ENCODE measurements around the gene FOXP2.

FOXP2 gene

GRCh38 chr7:114659409-114660125 lies 245.0 kb downstream of the FOXP2 start:
- H3K4me3 Mint-ChIP-seq, result no peak overlapping the region
- no peaks in the 10 kb centered on the region for H3K9me3 Mint-ChIP-seq
- H3K27me3 Mint-ChIP-seq, result no peaks in the 10 kb centered on the region
- no peak overlapping the region for H3K27ac Mint-ChIP-seq
- H3K4me1 Mint-ChIP-seq (ENCODE audit: low read depth), result no peaks in the 10 kb centered on the region
- no peaks in the 10 kb centered on the region for H3K36me3 Mint-ChIP-seq (ENCODE audit: low read depth)

- Mint-ChIP-seq H3K4me3 (no peak overlapping the region), H3K27ac (no peak overlapping the region), H3K36me3 (ENCODE audit: low read depth) (no peaks in the 10 kb centered on the region)
These were observed 245.5 kb downstream of the FOXP2 start for GRCh38 chr7:114660126-114660486.

GRCh38 chr7:114660753-114661152 lies 246.1 kb downstream of the FOXP2 start:
- H3K27me3 Mint-ChIP-seq, result no peaks in the 10 kb centered on the region
- no peaks in the 10 kb centered on the region for H3K36me3 Mint-ChIP-seq (ENCODE audit: low read depth)
- H3K4me3 Mint-ChIP-seq, result no peak overlapping the region
- no peaks in the 10 kb centered on the region for H3K9me3 Mint-ChIP-seq
- H3K27ac Mint-ChIP-seq, result no peak overlapping the region
- no peaks in the 10 kb centered on the region for H3K4me1 Mint-ChIP-seq (ENCODE audit: low read depth)

More at GRCh38 chr7:114660126-114660486, 245.5 kb downstream of the FOXP2 start:
- Mint-ChIP-seq H3K27me3 (no peaks in the 10 kb centered on the region), H3K4me1 (ENCODE audit: low read depth) (no peaks in the 10 kb centered on the region), H3K9me3 (no peaks in the 10 kb centered on the region)

GRCh38 chr7:114662002-114662677 lies 247.5 kb downstream of the FOXP2 start:
- Mint-ChIP-seq H3K4me1 (ENCODE audit: low read depth) (no peaks in the 10 kb centered on the region), H3K9me3 (no peaks in the 10 kb centered on the region), H3K36me3 (ENCODE audit: low read depth) (no peaks in the 10 kb centered on the region), H3K4me3 (no peak overlapping the region), H3K27ac (no peak overlapping the region), H3K27me3 (no peaks in the 10 kb centered on the region)

DNA sequence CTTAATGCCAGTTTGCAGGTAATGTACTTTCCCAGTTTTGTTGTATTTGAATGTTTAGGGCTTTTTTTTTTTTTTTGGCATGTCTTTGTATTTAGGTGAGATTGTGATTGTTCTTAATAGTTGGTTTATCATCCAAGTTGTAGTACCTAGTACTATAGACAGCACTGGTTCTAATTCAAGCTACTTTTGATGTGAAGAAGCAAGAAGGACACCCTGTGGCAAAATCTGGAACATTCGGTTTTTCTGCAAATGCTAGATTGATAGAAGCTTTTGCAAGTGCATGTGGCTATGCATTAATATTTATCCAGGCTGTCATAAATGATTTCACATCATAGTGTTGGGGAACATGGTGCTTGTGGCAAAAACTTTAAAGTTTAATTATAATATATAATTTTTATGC lies 248.9 kb downstream of the FOXP2 start:
- Mint-ChIP-seq H3K27me3 (no peaks in the 10 kb centered on the region), H3K9me3 (no peaks in the 10 kb centered on the region), H3K4me1 (ENCODE audit: low read depth) (no peaks in the 10 kb centered on the region), H3K4me3 (no peak overlapping the region), H3K36me3 (ENCODE audit: low read depth) (no peaks in the 10 kb centered on the region), H3K27ac (no peak overlapping the region)

GRCh38 chr7:114670676-114671075 lies 256.1 kb downstream of the FOXP2 start:
- Mint-ChIP-seq H3K9me3 (no peaks in the 10 kb centered on the region), H3K27ac (no peak overlapping the region), H3K27me3 (no peaks in the 10 kb centered on the region), H3K36me3 (ENCODE audit: low read depth) (no peaks in the 10 kb centered on the region), H3K4me1 (ENCODE audit: low read depth) (no peaks in the 10 kb centered on the region), H3K4me3 (no peak overlapping the region)

- no peaks in the 10 kb centered on the region for H3K9me3 Mint-ChIP-seq
- H3K27me3 Mint-ChIP-seq, result no peaks in the 10 kb centered on the region
- no peak overlapping the region for H3K4me3 Mint-ChIP-seq
- H3K27ac Mint-ChIP-seq, result no peak overlapping the region
- H3K4me1 Mint-ChIP-seq (ENCODE audit: low read depth), result no peaks in the 10 kb centered on the region
- H3K36me3 Mint-ChIP-seq (ENCODE audit: low read depth), result no peaks in the 10 kb centered on the region
These were observed 257.0 kb downstream of the FOXP2 start for GRCh38 chr7:114671563-114672123.

- Mint-ChIP-seq H3K9me3 (peaks cover 3% of the 10 kb centered on the region), H3K36me3 (ENCODE audit: low read depth) (no peaks in the 10 kb centered on the region), H3K4me1 (ENCODE audit: low read depth) (no peaks in the 10 kb centered on the region), H3K4me3 (no peak overlapping the region), H3K27ac (no peak overlapping the region), H3K27me3 (no peaks in the 10 kb centered on the region)
These were observed 263.5 kb downstream of the FOXP2 start for GRCh38 chr7:114678116-114678515.

GRCh38 chr7:114687238-114687637 lies 272.6 kb downstream of the FOXP2 start:
- Mint-ChIP-seq H3K27ac (no peak overlapping the region), H3K27me3 (peaks cover 8% of the 10 kb centered on the region), H3K4me3 (no peak overlapping the region), H3K4me1 (ENCODE audit: low read depth) (no peaks in the 10 kb centered on the region), H3K36me3 (ENCODE audit: low read depth) (no peaks in the 10 kb centered on the region), H3K9me3 (no peaks in the 10 kb centered on the region)

GRCh38 chr7:114688443-114689055 lies 273.9 kb downstream of the FOXP2 start:
- Mint-ChIP-seq H3K36me3 (ENCODE audit: low read depth) (no peaks in the 10 kb centered on the region), H3K27ac (no peak overlapping the region), H3K27me3 (peaks cover 8% of the 10 kb centered on the region), H3K9me3 (no peaks in the 10 kb centered on the region), H3K4me1 (ENCODE audit: low read depth) (no peaks in the 10 kb centered on the region), H3K4me3 (no peak overlapping the region)

- no peak overlapping the region for H3K27ac Mint-ChIP-seq
- H3K27me3 Mint-ChIP-seq, result peaks cover 8% of the 10 kb centered on the region
- H3K4me3 Mint-ChIP-seq, result no peak overlapping the region
- H3K36me3 Mint-ChIP-seq (ENCODE audit: low read depth), result no peaks in the 10 kb centered on the region
- no peaks in the 10 kb centered on the region for H3K4me1 Mint-ChIP-seq (ENCODE audit: low read depth)
- H3K9me3 Mint-ChIP-seq, result no peaks in the 10 kb centered on the region
These were observed 274.8 kb downstream of the FOXP2 start for GRCh38 chr7:114689406-114689805.

GRCh38 chr7:114691605-114692004 lies 277.0 kb downstream of the FOXP2 start:
- Mint-ChIP-seq H3K27me3 (peaks cover 8% of the 10 kb centered on the region), H3K36me3 (ENCODE audit: low read depth) (no peaks in the 10 kb centered on the region), H3K4me3 (no peak overlapping the region), H3K27ac (no peak overlapping the region), H3K9me3 (no peaks in the 10 kb centered on the region), H3K4me1 (ENCODE audit: low read depth) (no peaks in the 10 kb centered on the region)

- no peaks in the 10 kb centered on the region for H3K9me3 Mint-ChIP-seq
- H3K36me3 Mint-ChIP-seq (ENCODE audit: low read depth), result no peaks in the 10 kb centered on the region
- peaks cover 5% of the 10 kb centered on the region for H3K27me3 Mint-ChIP-seq
- no peak overlapping the region for H3K27ac Mint-ChIP-seq
- H3K4me1 Mint-ChIP-seq (ENCODE audit: low read depth), result no peaks in the 10 kb centered on the region
- H3K4me3 Mint-ChIP-seq, result no peak overlapping the region
These were observed 280.6 kb downstream of the FOXP2 start for GRCh38 chr7:114695182-114695581.

DNA sequence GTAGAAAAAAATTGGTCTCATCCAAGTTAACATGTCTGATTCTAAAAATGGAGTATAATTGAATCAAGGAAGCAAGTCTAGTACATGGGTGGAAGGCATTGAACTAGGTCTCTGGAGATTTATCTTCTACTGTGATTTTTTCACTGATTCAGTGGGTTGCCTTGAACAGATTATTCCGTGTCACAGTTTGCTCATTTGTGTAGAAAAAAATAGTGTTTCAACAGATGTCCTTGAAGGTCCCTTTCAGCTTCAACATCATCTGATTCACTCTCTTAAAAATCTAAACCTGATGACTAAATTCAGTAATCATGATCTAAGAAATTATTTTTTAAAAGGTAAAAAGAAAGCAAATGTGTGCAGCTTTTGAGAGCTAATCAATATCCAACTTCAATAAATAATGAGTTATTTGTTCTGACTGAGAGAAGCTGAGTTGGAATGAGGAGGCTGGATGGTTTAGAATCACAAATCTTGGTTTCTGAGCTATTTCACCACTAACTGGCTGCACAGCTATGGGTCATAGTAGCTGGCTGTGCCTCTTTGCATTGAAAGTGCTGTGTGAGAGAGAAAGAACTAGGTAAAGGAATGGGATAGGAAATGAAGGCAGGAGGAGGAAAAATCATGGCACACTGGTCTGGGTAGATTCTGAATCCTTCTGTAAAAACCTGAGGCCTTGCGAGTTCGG lies 285.8 kb downstream of the FOXP2 start:
- no peaks in the 10 kb centered on the region for H3K27me3 Mint-ChIP-seq
- no peaks in the 10 kb centered on the region for H3K9me3 Mint-ChIP-seq
- no peak overlapping the region for H3K27ac Mint-ChIP-seq
- no peaks in the 10 kb centered on the region for H3K4me1 Mint-ChIP-seq (ENCODE audit: low read depth)
- no peaks in the 10 kb centered on the region for H3K36me3 Mint-ChIP-seq (ENCODE audit: low read depth)
- no peak overlapping the region for H3K4me3 Mint-ChIP-seq

DNA sequence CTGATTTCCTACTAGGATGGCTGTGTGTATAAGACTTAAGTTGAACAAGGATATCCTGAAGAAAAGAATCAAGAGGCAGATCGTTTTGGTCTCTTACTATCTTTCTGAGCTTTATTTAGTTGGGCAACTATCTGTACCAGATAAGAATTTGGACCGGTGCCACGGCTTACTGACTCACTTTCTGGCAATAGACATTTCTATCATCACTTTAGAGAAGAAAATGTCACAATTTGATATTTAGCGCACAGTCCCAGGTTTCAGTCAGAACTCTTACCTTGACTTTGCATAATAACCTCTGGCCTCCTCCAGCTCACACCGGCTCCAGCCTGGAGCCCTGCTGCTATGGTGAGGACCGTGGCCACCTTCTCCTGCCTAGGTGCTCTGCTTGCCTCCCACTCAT lies 289.1 kb downstream of the FOXP2 start:
- Mint-ChIP-seq H3K27me3 (peaks cover 4% of the 10 kb centered on the region), H3K4me3 (no peak overlapping the region), H3K36me3 (ENCODE audit: low read depth) (no peaks in the 10 kb centered on the region), H3K9me3 (no peaks in the 10 kb centered on the region), H3K27ac (no peak overlapping the region), H3K4me1 (ENCODE audit: low read depth) (no peaks in the 10 kb centered on the region)
